HG03103 (cell line): ENCODE results near the gene STK11IP.

ENCODE experiments used
- ATAC-seq: cut with Tn5 transposase; IDR thresholded peaks from one replicate; pipeline ENCODE4 v1.9.1; 2021; ENCODE audit warnings: low read depth; ENCODE audit not compliant: unreplicated experiment

STK11IP gene

DNA sequence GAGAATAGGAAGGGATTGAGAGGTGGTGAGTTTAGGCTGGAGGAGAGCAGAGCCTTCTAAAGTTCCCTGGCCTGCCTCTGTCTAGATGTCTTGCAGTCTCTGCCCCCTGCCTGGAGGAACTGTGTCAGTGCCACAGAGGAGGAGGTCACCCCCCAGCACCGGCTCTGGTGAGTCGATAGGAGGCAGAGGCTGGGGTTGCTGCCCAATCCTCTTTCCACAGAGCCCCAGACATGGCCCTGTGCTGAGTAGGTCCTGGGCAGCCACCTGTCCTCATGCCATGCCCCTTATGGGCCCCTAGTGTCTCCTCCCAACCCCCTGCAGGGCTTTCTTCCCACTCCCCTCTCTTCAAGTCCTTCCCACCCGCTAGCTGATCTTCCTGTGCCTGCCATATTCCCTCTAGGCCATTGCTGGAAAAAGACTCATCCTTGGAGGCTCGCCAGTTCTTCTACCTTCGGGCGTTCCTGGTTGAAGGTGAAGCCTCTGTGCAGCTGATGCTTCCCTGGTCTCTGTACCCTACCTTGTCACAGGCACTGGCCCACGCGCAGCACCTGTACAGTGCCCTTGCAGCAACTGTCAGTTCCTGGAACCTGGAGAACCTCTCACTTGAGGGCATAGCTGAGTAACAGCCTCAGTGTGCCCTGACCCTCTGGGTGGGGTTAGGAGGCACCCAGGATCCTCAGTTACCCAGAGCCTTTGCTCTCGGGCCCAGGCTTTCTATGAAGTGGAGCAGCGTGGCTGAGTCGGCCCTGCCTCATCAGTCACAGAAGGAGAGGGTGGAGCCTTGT, 16.6 kb downstream of the STK11IP start:
- no peak for ATAC-seq

GRCh38 chr2:219615036-219615435, 17.4 kb downstream of the STK11IP start:
- no peak for ATAC-seq

DNA sequence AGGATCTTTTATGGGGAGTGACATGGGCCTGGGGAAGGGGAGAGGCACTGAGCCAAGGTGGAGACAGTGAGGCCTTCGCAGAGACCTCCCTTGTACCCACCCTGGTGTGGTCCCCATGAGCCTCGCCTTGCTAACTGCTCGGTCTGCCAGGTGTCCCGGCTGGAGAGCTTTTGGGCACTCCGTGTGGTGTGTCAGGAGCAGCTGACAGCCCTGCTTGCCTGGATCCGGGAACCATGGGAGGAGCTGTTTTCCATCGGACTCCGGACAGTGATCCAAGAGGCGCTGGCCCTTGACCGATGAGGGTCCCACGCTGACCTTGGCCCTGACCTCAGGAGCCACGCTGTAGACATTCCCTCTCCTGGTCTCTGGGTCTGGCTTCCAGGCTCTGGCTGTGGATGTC, 18.2 kb downstream of the STK11IP start:
- no peak for ATAC-seq

DNA sequence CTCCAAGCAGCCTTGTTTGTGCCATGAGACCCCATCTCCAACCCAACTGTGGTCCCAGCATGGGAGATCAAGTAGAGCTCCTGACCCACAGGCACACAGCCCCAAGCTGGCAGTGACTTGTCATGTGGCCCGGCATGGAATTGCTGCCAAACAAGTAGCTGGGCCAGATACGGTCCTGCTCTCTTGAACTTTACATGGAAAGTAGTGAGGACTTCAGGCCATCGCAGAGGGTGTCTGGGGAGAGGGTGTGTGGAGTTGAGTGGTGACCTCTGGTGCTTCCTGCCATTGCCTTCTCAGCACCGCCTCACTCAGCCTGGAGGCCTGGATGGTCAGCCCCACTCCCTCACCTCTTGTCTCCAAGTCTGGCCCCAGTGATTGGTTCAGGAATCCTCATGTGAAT, 18.9 kb downstream of the STK11IP start:
- no peak for ATAC-seq

GRCh38 chr2:219618733-219619122, 21.1 kb downstream of the STK11IP start:
- no peak for ATAC-seq

DNA sequence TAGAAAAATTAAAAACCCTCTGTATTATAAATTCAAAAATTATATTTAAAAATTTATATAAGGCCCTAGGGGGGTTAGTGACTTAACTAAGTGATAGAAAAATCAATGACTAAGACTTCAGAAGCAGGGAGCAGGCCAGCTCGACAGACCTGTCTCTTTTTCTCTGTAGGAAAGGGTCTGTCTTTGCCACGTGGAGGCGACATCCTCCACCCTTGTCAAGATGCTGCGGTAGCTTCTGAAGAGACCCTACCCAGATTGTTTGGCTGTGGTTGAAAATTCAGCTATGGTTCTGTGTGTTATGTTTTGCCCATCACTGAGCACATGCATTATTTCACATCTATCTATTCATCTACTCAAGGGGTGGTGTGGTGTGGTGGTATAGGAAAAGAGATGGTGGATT, 21.6 kb downstream of the STK11IP start:
- ATAC-seq = no peak

GRCh38 chr2:219620546-219620945, 22.9 kb downstream of the STK11IP start:
- no peak for ATAC-seq

DNA sequence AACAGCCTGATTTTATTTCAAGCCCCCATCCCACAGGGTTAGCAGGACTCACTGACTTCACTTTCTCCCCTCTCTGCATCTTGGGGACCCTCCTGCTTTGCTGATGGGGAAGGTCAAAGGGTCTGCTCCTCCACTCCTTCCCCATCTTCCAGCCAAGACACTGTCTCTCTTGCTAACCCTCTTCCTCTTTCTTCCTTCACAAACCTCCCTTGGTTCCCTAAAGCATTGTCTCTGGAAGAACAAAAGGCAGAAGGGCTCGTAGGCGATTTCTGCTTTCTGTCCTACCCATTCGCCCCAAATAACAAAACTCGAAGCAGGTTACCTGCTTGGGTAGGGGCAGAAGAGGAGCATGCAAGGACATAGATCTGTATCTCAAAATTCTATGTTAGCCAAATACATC, 24.3 kb downstream of the STK11IP start:
- ATAC-seq = no peak

DNA sequence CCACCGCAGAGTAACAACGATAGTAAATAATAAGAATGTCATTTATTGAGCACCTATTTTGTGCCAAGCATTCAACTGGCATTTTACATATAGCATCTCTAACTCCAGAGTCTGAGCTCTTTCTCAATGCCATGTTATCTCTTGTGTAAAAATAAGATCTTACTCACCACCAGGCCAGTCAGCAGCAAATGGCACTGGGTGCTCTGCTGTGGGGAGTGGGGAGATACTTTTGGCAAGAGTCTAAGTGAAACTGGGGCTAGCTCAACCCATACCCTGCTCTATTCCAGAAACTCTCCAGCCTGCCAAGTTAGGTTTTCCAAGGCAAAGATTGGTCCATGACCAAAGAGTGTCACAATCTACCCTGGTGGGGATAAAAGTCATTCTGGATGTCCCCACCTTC, 24.8 kb downstream of the STK11IP start:
- ATAC-seq = no peak

DNA sequence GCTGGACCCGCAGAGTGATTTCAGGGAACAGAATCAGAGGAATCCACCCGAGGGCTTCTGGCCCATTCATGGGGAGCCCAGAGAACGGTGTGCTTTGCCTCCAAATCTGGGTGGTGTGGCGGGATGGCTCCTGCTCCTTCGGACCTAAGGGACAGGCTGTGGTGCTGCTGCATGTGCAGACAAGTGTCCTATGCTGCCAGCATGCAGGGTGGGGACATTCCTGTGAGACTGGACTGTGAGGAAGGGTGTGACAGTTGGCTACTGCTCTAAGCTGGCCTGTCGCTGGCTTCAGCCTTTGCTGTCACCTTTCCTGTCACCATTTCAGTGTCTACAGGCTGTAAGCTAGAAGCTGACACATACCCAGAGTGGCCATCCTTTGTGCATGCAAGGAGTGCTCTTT, 26.9 kb downstream of the STK11IP start:
- no peak for ATAC-seq

GRCh38 chr2:219625179-219625578, 27.5 kb downstream of the STK11IP start:
- no peak for ATAC-seq

DNA sequence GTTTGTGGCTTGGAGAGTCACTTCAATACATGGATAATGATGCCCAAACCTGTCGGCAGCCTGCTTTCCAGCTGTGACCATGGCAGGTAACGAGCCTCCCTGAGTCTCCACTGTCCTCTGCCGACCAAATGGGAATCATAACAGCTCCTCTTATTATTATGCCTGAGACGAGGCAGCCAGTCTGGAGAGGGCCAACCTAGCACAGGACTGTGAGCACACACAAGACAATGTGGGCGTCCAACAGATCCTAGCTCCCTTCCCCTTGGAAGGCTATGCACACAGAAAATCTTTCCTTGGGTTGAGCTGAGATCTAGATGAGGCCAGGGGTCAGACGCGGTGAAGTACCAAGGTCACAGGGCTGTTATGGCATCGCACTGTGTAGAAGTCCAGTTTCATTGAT, 28.9 kb downstream of the STK11IP start:
- no peak for ATAC-seq

GRCh38 chr2:219627103-219628100, 29.7 kb downstream of the STK11IP start, which contains the start of gene SLC4A3:
TSS of gene SLC4A3 (plus strand) at chr2:219627630. CDS start at chr2:219627993, 363 bp downstream.
- ATAC-seq = no peak

DNA sequence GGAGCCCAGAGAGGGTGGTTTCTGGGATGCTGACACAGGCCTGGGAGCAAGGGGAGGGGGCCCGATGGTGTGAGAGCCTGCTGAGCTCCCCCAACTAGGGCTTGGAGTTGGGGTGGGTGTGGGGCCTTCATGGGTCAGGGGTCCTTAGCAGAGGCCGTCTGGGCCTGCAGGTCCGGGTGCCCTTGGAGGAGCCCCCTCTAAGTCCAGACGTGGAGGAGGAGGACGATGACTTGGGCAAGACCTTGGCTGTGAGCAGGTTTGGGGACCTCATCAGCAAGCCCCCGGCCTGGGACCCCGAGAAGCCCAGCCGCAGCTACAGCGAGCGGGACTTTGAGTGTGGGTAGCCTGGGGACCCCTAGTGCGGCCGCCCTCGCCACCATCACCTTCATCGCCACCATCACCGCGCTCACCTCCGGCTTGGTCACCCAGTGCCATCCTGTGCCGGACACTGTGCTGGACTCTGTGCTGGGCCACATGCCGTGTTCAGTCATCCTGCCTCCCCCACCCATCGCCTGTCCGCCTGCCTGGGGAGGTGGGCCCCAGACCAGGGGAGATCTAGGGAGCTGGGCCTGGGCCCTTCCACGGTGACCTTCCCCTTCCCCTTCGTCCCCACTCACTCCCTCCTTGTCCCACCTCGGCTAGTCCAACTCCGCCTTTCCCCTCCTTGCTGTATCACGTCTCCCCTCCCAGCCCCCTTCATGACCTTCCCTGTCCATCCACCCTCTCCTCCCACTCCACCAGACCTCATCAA, 30.8 kb downstream of the STK11IP start:
- no peak for ATAC-seq

DNA sequence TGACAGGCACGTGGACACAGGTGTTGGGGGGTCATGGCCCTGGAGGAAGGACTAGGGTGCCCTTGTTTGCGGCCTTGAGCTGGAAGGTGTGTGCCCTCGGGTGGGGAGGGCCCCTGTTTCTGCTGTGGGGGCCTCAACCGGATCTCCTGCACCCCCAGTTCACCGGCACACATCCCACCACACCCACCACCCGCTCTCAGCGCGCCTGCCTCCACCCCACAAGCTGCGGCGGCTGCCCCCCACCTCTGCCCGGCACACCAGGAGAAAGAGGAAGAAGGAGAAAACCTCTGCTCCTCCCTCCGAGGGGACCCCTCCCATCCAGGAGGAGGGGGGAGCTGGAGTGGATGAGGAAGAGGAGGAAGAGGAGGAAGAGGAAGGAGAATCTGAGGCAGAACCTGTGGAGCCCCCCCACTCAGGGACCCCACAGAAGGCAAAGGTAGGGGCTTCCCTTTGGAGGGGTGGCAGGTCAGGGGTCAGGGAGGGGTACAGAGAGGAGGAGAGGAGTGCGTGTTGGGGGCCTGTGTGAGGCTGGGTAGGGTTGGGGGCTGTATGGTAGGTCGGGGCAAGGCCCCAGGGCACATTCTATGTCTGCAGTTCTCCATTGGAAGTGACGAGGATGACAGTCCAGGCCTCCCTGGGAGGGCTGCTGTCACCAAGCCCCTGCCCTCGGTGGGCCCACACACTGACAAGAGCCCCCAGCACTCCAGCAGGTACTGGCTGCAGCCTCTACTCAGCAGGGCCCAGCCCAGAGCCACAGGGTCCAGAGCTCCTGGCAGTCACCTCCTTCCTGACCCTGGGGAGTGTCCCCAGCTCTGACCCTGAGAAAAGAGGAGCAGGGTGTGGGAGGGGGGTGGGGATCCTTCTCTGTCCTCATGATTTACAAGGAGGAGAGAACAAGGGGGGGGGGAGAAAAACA, 31.6 kb downstream of the STK11IP start:
- ATAC-seq = no peak

- ATAC-seq = no peak
These were observed 32.5 kb downstream of the STK11IP start for GRCh38 chr2:219629976-219630695.

DNA sequence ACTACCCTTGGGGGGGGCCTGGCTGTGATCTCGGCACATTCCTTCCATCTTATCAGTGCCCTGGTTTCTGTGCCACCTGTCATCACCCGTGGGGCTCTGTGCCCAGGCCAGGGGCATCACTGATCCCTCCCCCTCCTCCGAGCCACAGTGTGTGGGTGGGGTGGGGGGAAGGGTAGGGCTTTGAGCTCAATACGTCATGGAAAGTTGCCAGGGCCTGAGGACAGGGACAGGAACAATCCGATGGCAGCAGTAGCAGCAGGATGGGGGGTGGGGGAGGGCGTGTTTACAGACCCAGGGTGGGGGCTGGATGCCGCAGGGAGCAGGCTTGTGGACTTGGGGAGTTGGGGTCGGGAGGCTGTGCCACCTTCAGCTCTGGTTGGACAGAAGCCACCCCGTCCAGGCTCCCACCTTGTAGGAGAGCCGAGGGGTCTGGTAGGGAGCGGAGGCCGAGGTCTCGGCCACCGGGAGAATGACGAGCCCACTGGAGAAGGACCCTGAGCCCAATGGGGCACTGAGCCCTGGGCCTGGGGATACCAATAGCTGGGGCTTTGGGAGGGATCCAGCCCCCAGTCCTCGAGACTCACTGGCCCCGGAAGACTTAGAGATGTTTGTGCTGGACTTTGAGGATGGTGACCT, 33.2 kb downstream of the STK11IP start:
- ATAC-seq = no peak

- ATAC-seq = no peak
These were observed 33.8 kb downstream of the STK11IP start for GRCh38 chr2:219631406-219631891.
